NOMO-1 (cell line): ENCODE results near the gene RIF1.

Source experiments
- DNase-seq, 2 experiments: peaks; one replicate each; lab custom pipeline; 2025; ENCODE audit not compliant: unreplicated experiment in 2 of 2; lab: John Stamatoyannopoulos, UW

Gene RIF1

DNA sequence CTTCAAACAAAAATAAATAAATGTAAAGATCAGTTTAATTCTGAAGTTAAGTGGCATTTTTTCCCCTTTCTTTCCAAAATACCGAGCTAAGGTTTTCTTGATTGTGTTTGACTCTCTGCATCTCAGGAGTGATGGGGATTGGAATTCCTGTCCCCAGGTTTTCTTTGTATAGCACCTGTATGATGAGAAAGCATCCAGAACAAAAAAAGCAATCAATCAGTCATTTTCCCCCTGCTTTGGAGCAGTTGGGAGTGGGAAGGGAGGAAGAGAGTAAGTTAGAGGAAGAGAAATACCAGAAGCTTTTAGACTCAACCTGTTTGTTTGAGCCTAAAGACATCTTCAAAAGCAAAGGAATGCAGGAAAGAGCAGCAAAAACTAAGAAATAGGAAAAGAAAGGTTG lies 88.5 kb downstream of the RIF1 start:
- no peak for DNase-seq

DNA sequence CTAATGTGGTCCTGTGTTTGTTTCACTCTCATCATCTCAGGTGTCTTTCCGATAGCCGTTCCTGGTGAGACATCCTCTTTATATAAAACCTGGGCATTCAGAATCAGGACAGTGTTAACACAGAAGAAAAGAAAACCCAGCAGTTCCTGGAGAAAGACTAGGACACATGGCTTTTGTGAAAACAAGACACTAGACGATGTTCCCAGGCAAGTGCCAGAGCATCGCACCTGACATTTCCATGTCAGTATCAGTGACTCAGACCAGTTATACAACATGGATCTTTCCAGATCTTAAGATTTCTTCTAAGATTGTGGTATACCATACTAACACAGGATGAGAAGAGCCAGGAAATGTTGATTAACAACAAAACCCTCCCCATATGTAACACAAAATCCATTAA lies 96.5 kb downstream of the RIF1 start:
- DNase-seq: no peak

DNA sequence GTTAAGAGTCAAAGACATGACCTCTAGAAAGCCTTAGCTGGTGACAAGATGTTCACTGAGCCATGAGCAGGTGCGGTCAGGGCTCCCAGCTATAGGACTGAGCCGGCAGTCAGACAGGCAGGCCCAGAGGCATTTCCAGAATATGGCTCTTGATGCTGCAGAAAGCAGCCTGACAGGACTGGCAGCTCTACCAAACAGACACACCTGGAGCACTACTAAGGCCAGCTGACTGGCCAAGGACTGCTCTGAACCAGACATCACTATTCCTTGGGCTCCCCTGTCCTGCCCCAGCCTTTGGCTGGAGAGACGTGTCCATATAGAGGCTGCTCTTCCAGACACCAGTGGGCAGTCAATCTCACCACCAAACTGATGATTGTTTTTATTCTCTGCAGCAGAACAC lies 98.8 kb downstream of the RIF1 start:
- no peak for DNase-seq

DNA sequence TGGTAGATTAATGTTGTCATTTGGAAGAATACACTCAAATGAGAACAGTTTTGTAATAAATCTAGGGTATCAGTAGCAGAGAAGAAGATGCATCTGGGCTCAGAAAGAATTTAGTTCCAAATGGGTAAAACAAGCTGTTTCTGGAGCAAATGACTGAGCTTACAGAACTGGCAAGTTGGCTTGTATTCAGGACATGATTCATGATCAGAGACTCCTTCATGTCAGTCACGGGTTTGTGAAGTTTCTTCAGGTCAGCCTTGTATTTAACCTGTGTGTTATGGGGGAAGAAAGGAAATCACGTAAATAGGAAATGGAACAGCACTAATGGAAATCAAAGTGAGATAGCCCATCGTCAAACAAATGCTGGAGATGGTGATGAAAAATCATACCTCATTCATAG lies 109.1 kb downstream of the RIF1 start:
- DNase-seq: no peak

DNA sequence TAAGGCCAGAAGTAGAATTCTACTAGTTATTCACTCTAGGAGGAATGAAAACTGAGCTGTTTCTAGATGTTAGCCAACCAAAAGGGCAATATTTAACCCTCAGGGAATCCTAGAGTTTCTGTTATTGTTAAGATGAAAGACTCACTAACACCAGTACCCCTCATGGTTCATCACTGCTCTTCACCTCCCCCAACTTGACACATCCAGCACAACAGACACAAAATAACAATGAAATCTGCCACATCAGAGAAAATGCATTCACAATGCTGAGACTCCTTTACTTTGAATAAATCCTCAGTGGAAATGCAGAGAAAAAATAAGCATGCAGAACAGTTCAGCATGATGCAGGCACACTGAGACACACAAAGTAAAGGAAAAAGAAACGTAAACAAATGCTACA lies 111.3 kb downstream of the RIF1 start:
- DNase-seq: no peak

DNA sequence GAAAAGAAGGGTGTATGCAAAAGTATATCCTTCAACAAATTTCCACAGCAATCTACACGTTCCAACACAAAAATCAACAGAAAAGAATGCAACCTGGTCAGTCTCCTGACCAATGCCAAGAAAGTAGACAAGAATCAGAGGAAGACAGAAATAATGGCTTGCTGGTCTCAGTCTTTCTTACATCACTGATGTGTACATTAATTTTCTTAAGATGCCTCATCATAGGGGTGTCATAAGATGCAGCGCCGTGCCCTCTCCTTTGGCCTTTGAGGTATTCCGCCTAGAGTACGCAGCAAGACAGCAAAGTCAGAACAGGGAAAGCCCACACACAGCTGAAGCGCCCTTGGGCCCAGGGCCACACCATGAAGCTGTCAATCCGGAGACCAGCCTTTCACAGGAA lies 112.9 kb downstream of the RIF1 start:
- no peak for DNase-seq

DNA sequence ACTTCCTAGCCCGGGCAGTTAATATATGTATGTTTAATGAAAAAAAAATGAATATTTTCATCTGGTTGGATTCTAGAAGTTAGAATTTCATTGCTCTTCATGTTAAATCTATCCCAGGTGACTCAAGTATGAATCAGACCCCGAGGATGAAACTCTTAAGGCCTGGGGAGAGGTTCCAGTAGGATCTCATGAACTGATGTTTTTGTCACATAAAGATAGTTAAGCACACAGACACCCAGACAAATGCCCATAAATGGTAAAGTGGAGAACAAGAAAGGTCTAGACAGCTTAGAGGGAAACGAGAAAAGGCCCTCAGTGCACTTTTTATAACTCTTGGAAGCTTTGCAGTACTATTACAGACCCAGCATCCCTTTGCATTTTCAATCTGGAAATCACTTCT lies 114.1 kb downstream of the RIF1 start:
- no peak for DNase-seq

DNA sequence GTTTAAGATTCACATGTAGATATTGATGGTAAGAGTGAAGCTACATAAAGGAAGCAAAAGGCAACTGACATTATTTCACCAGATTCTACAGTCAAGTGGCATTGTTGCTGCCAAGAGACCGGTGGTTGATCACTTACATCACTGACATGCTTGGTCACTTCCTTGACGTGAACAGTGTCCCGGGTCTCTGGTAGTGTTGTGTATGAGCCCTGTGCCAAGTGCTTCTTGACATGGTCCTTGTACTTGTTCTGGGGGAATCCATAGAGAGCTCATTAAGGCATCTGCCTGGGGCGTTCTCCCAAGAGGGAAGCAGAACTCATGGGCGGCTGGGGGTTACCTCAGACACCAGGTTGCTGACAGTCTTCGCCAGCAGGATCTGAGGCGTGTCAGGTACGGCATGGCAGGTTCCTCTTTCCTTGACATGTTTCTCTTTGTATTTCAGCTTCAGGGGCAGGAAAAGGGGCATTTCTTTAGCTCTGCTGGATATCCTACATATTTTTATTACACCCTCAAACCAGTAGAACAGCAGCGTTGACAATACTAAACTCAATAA lies 116.2 kb downstream of the RIF1 start:
- DNase-seq: no peak

DNA sequence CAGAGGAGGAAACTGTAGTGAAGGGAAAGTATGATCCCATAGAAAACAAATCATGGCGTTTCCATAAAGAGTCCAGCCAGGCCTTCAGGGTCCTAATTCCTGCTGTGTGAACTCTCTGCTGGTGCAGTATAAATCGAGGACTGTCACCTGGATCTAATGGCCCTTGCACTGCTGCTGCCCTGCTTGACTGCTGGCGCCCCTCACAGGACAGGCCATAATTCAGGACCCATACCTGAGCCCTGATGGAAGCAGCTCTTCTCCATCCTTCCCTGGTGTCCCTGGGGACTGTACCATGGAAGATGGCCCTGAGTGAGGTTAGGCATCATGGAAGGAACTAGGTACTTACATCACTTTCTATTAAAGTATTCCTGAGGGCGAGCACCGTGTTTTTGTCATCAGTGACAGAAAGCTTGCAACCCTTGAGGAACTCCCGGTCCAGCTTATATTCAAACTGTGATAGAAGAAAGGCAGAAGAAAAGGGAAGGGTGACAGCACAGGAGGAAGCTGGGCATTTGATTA lies 116.9 kb downstream of the RIF1 start:
- no peak for DNase-seq
